HAP-1 (cell line): ENCODE data around the gene FBXO31.

Experiments
- DNase-seq, 2 experiments: peaks; one replicate each; pipeline ENCODE4 v3.0.0-alpha.2; 2016 to 2020; ENCODE audit warnings: low spot score in 2 of 2
- H3K27me3 ChIP-seq: fragments of 250-450 bp; sonication (Bioruptor Pico); 2 replicates; pipeline ENCODE4 v1.5.1; 2020; ENCODE audit warnings: low read depth, mild to moderate bottlenecking, moderate library complexity
- H3K36me3 ChIP-seq: fragments of 250-450 bp; sonication (Bioruptor Pico); replicated peaks from 2 replicates; pipeline ENCODE4 v1.5.1; 2020; ENCODE audit warnings: mild to moderate bottlenecking
- H3K4me1 ChIP-seq: fragments of 250-450 bp; sonication (Bioruptor Pico); 2 replicates; pipeline ENCODE4 v1.5.1; 2020; ENCODE audit warnings: mild to moderate bottlenecking
- H3K4me3 ChIP-seq: fragments of 250-450 bp; sonication (Bioruptor Pico); 2 replicates; pipeline ENCODE4 v1.5.1; 2020; ENCODE audit warnings: mild to moderate bottlenecking, moderate library complexity
- H3K9me3 ChIP-seq: fragments of 250-450 bp; sonication (Bioruptor Pico); 2 replicates; pipeline ENCODE4 v1.5.1; 2020; ENCODE audit warnings: mild to moderate bottlenecking, moderate library complexity
- in situ Hi-C: fragments of 300-500 bp; cut with MboI; formaldehyde crosslinking; loops from 3 replicates; pipeline ENCODE4 v1.14.3; 2020; ENCODE audit warnings: low sequenced_read_pairs, inconsistent platforms, mixed read lengths

Gene FBXO31

GRCh38 chr16:87358250-87358649, 25.3 kb downstream of the FBXO31 start:
- Histone ChIP-seq H3K36me3 (peaks cover 25% of the 10 kb centered on the region), H3K4me1 (no peaks in the 10 kb centered on the region), H3K4me3 (no peak overlapping the region), H3K9me3 (no peaks in the 10 kb centered on the region), H3K27me3 (no peaks in the 10 kb centered on the region)
- no peak for DNase-seq
- in situ Hi-C loops: no loop called here

- H3K4me1 ChIP-seq: no peaks in the 10 kb centered on the region
- no peaks in the 10 kb centered on the region for H3K9me3 ChIP-seq
- DNase-seq: no peak
- peaks cover 22% of the 10 kb centered on the region for H3K36me3 ChIP-seq
- H3K4me3 ChIP-seq: no peak overlapping the region
- no peaks in the 10 kb centered on the region for H3K27me3 ChIP-seq
- in situ Hi-C loops: no loop called here
Observed at GRCh38 chr16:87356491-87356853, 27.1 kb downstream of the FBXO31 start.

- DNase-seq: no peak
- H3K4me1 ChIP-seq: no peaks in the 10 kb centered on the region
- H3K4me3 ChIP-seq: no peak overlapping the region
- H3K27me3 ChIP-seq: no peaks in the 10 kb centered on the region
- H3K9me3 ChIP-seq: no peaks in the 10 kb centered on the region
- in situ Hi-C loops: no loop called here
- H3K36me3 ChIP-seq: peaks cover 13% of the 10 kb centered on the region
Observed at GRCh38 chr16:87353613-87354012, 30.0 kb downstream of the FBXO31 start.

- in situ Hi-C loops: no loop called here
- Histone ChIP-seq H3K4me3 (no peak overlapping the region), H3K9me3 (no peaks in the 10 kb centered on the region), H3K27me3 (no peaks in the 10 kb centered on the region), H3K36me3 (peaks cover 5% of the 10 kb centered on the region), H3K4me1 (no peaks in the 10 kb centered on the region)
- DNase-seq: no peak
Observed at GRCh38 chr16:87352818-87353217, 30.8 kb downstream of the FBXO31 start.

- in situ Hi-C loops: no loop called here
- H3K9me3 ChIP-seq: no peaks in the 10 kb centered on the region
- H3K4me1 ChIP-seq: no peaks in the 10 kb centered on the region
- no peak for DNase-seq
- no peak overlapping the region for H3K4me3 ChIP-seq
- H3K27me3 ChIP-seq: no peaks in the 10 kb centered on the region
- no peaks in the 10 kb centered on the region; the same call in none of the 2 replicates for H3K36me3 ChIP-seq
Observed at GRCh38 chr16:87351320-87351698, 32.3 kb downstream of the FBXO31 start.

- Histone ChIP-seq H3K9me3 (no peaks in the 10 kb centered on the region), H3K4me1 (no peaks in the 10 kb centered on the region), H3K27me3 (no peaks in the 10 kb centered on the region), H3K36me3 (no peaks in the 10 kb centered on the region; the same call in none of the 2 replicates), H3K4me3 (no peak overlapping the region)
- in situ Hi-C loops: no loop called here
- no peak for DNase-seq
Observed at GRCh38 chr16:87350681-87351319, 32.8 kb downstream of the FBXO31 start.

- no peak for DNase-seq
- H3K27me3 ChIP-seq: no peaks in the 10 kb centered on the region
- no peak overlapping the region for H3K4me3 ChIP-seq
- in situ Hi-C loops: no loop called here
- no peaks in the 10 kb centered on the region for H3K9me3 ChIP-seq
- no peaks in the 10 kb centered on the region; the same call in none of the 2 replicates for H3K36me3 ChIP-seq
- H3K4me1 ChIP-seq: no peaks in the 10 kb centered on the region
Observed at GRCh38 chr16:87350031-87350430, 33.5 kb downstream of the FBXO31 start.

- no peak overlapping the region for H3K4me3 ChIP-seq
- in situ Hi-C loops: no loop called here
- H3K9me3 ChIP-seq: no peaks in the 10 kb centered on the region
- no peak for DNase-seq
- H3K36me3 ChIP-seq: peaks cover under 1% of the 10 kb centered on the region; the same call in 1 of the 2 replicates
- no peaks in the 10 kb centered on the region for H3K27me3 ChIP-seq
- H3K4me1 ChIP-seq: no peaks in the 10 kb centered on the region
Observed at GRCh38 chr16:87348616-87349157, 34.9 kb downstream of the FBXO31 start.

- Histone ChIP-seq H3K36me3 (peaks cover 7% of the 10 kb centered on the region), H3K4me1 (no peaks in the 10 kb centered on the region), H3K4me3 (no peak overlapping the region), H3K27me3 (no peaks in the 10 kb centered on the region), H3K9me3 (no peaks in the 10 kb centered on the region)
- no peak for DNase-seq
- in situ Hi-C loops: no loop called here
Observed at GRCh38 chr16:87347932-87348615, 35.5 kb downstream of the FBXO31 start.

- Histone ChIP-seq H3K4me1 (no peaks in the 10 kb centered on the region), H3K4me3 (no peak overlapping the region), H3K36me3 (peaks cover 18% of the 10 kb centered on the region), H3K27me3 (no peaks in the 10 kb centered on the region), H3K9me3 (no peaks in the 10 kb centered on the region)
- in situ Hi-C loops: no loop called here
- DNase-seq: no peak
Observed at GRCh38 chr16:87346517-87347060, 37.0 kb downstream of the FBXO31 start.

GRCh38 chr16:87345726-87346424, 37.7 kb downstream of the FBXO31 start:
- no peak for DNase-seq
- Histone ChIP-seq H3K9me3 (no peaks in the 10 kb centered on the region), H3K4me1 (no peaks in the 10 kb centered on the region), H3K27me3 (no peaks in the 10 kb centered on the region), H3K36me3 (peaks cover 21% of the 10 kb centered on the region), H3K4me3 (no peak overlapping the region)
- in situ Hi-C loops: no loop called here

GRCh38 chr16:87344931-87345631, 38.5 kb downstream of the FBXO31 start:
- H3K4me3 ChIP-seq: no peak overlapping the region
- peaks cover 21% of the 10 kb centered on the region for H3K36me3 ChIP-seq
- H3K4me1 ChIP-seq: no peaks in the 10 kb centered on the region
- no peak for DNase-seq
- in situ Hi-C loops: no loop called here
- H3K27me3 ChIP-seq: no peaks in the 10 kb centered on the region
- H3K9me3 ChIP-seq: no peaks in the 10 kb centered on the region

GRCh38 chr16:87344165-87344930, 39.2 kb downstream of the FBXO31 start:
- in situ Hi-C loops: no loop called here
- H3K36me3 ChIP-seq: peaks cover 25% of the 10 kb centered on the region
- H3K27me3 ChIP-seq: no peaks in the 10 kb centered on the region
- no peaks in the 10 kb centered on the region for H3K4me1 ChIP-seq
- no peaks in the 10 kb centered on the region for H3K9me3 ChIP-seq
- H3K4me3 ChIP-seq: no peak overlapping the region
- DNase-seq: no peak
